HepG2 (cell line): ENCODE data around the gene RIN3. TPM values are rescaled to one million over a fixed set of nuclear protein-coding genes. Genes with fewer than 3 reads are reported as not detected.

Source experiments
- CSRNP1 ChIP-seq: sonication (generic); formaldehyde crosslinking; IDR thresholded peaks from 2 replicates; pipeline ENCODE4 v1.8.1; 2023; ENCODE audit warnings: mild to moderate bottlenecking, missing genetic modification reagents
- CSRNP2 ChIP-seq: sonication (generic); formaldehyde crosslinking; conservative IDR thresholded peaks from 2 replicates; pipeline ENCODE4 v1.8.0; 2022; ENCODE audit warnings: low read depth, missing genetic modification reagents
- GTF3A ChIP-seq: sonication (generic); formaldehyde crosslinking; conservative IDR thresholded peaks from 2 replicates; pipeline ENCODE4 v1.4.0; 2020; ENCODE audit warnings: mild to moderate bottlenecking, missing genetic modification reagents
- PHB2 ChIP-seq: fragments of 450-650 bp; IDR thresholded peaks from 2 replicates; pipeline ENCODE4 v1.6.1; 2018; ENCODE audit not compliant: partially characterized antibody
- SAP130 ChIP-seq: IDR thresholded peaks from 2 replicates; pipeline ENCODE4 v1.6.1; 2016; ENCODE audit warnings: low read depth
- ZNF263 ChIP-seq: sonication (generic); formaldehyde crosslinking; IDR thresholded peaks from 2 replicates; pipeline ENCODE4 v1.4.0; 2020; ENCODE audit warnings: missing genetic modification reagents
- ZNF276 ChIP-seq: sonication (generic); formaldehyde crosslinking; IDR thresholded peaks from 2 replicates; pipeline ENCODE4 v1.4.0; 2020; ENCODE audit warnings: mild to moderate bottlenecking, low read depth, missing genetic modification reagents
- ZNF556 ChIP-seq: sonication (generic); formaldehyde crosslinking; IDR thresholded peaks from 2 replicates; pipeline ENCODE4 v1.4.0; 2020; ENCODE audit warnings: mild to moderate bottlenecking, missing genetic modification reagents, borderline replicate concordance
- ZNF687 ChIP-seq: sonication (generic); formaldehyde crosslinking; IDR thresholded peaks from 2 replicates; pipeline ENCODE4 v1.5.1; 2020; ENCODE audit warnings: mild to moderate bottlenecking, missing genetic modification reagents, moderate library complexity
- polyA plus RNA-seq, 8 experiments: library from polyadenylated mRNA; depleted of rRNA in 3 of 8; stranded (reverse) in 7 of 8; unstranded in 1 of 8; fragments of >200 nt; fragmentation: Illumina TruSeq in 4 of 8; extraction: Trizol in 4 of 8; gene quantifications; 2 replicates each; pipeline versions ENCODE4 v1.2.1 to v1.2.3, GENCODE V29; 2011 to 2016; ENCODE audit warnings: low read depth in 4 of 8, missing spikeins in 1 of 8, mixed read lengths in 1 of 8; ENCODE audit not compliant: insufficient read depth in 1 of 8
- total RNA-seq, 5 experiments: library from RNA; depleted of rRNA; stranded (reverse); fragments of >200 nt; fragmentation: Illumina TruSeq; extraction: Trizol; gene quantifications; 2 replicates each; pipeline ENCODE4 v1.2.3, GENCODE V29; 2016; ENCODE audit warnings: low read depth in 1 of 5

Gene RIN3
- total and polyA plus RNA-seq, 2 of the 13 experiments (the other 11 are each of a cell fraction or from before 2014, with no cell fraction given), result 2.3 to 3.6 TPM

GRCh38 chr14:92690171-92691011 is 176.8 kb downstream of the RIN3 start (continued):
- TF ChIP-seq CSRNP1 (CRISPR knock-in tag) (no peak), ZNF687 (CRISPR knock-in tag) (peak; percentile 45), PHB2 (no peak), CSRNP2 (CRISPR knock-in tag) (no peak), GTF3A (CRISPR knock-in tag) (no peak), ZNF556 (CRISPR knock-in tag) (no peak), ZNF276 (CRISPR knock-in tag) (no peak), SAP130 (CRISPR knock-in tag) (0 out of 2 replicates have a peak, but pooled peaks have one; percentile 11), ZNF263 (CRISPR knock-in tag) (no peak)
